Left cardiac atrium (tissue), 4 donors: Measurements from ENCODE around the gene SLC35A5. TPM values are rescaled to one million over a fixed set of nuclear protein-coding genes. Genes with fewer than 3 reads are reported as not detected.

Source experiments
- ATAC-seq, 2 donors: fragments of 200-7000 bp; cut with Tn5 transposase; one replicate each; pipeline ENCODE4 v1.9.1; 2020; ENCODE audit warnings: mild to moderate bottlenecking in 2 of 2, moderate library complexity in 2 of 2
- DNase-seq: peaks from one replicate; pipeline ENCODE4 v3.0.0-alpha.2; 2020
- intact Hi-C, 2 donors: fragments of 100-400 bp; cut with DNase I; formaldehyde crosslinking; loops; one replicate each; pipeline versions ENCODE4 v1.14.1 to v1.15.1; 2022 to 2023
- total RNA-seq, 2 donors: library from RNA; stranded (reverse); fragmentation: NEBNext Ultra II Directional; extraction: Animal tissue kit (Norgen Biotek cat#: 25700); gene quantifications; one replicate each; pipeline ENCODE4 v1.2.1, GENCODE V29; 2021
- donor health status: DM: no; HTN: yes; CAD: no.
- donor health status: DM: no; HTN: yes; CAD: no; lungs with severe emphysema.
- donor health status: DM: yes; HTN: yes; CAD: no.
- donor health status: Dilated cardiomyopathy.

SLC35A5 gene
- total RNA-seq, 2 donors from 2014 or later: 16.5 to 18.4 TPM

DNA sequence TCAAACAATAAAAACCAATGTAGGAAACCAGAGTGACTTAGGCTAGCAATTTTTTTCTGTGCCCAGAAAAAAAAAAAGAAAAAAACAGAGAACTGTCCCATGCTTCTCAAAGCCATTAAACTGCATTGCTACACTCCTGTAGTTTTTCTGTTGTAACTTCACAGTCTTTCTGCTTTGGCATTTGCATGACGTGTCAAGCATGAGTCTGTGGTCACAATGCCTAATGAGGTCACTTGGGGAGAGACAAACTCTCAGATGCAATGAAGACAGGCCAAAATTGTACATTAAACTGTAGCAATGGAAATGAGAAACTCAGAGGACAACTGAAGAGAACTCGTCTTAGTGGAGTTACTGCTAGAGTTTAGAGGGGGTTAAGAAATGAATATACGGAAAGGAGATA lies 48.3 kb downstream of the SLC35A5 start:
- intact Hi-C loops: no loop called here
- no peak for DNase-seq
- no peak for ATAC-seq

DNA sequence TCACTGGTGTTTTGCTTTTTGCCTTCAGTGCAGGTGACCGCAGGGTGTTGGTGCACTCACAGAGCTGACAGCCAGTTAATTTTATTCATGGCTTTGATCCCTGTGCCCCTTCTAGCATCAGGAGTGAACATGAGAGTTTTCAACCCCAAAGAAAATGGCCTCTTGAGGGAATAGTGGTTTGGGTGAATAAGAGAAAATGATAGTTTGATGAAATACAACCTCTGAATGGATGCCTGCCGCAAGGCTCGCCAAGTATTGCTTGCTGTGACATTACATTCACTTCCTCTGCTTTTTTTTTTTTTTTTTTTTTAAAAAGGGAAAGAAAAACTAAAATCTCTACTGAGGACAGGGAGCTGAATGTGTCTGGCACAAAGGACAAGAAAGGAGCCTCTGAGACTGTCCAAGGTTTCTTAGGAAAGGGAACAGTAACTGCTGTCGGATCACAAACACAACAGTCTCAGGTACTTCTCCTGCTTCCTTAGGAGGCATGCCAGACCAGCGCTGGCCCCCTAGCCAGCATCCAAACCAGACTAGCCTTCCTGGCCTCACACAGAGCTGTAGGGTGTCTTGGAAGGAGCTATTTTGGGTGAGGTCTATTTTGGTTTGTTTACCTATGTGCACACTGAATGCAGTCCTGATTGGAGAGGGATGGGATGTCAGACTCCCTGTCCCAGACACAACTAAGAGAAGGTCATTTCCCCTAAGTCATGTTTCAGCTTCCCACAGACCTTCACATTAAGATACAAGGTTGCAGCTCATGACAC lies 50.1 kb downstream of the SLC35A5 start:
- DNase-seq: no peak
- intact Hi-C loops: no loop called here
- ATAC-seq: no peak

DNA sequence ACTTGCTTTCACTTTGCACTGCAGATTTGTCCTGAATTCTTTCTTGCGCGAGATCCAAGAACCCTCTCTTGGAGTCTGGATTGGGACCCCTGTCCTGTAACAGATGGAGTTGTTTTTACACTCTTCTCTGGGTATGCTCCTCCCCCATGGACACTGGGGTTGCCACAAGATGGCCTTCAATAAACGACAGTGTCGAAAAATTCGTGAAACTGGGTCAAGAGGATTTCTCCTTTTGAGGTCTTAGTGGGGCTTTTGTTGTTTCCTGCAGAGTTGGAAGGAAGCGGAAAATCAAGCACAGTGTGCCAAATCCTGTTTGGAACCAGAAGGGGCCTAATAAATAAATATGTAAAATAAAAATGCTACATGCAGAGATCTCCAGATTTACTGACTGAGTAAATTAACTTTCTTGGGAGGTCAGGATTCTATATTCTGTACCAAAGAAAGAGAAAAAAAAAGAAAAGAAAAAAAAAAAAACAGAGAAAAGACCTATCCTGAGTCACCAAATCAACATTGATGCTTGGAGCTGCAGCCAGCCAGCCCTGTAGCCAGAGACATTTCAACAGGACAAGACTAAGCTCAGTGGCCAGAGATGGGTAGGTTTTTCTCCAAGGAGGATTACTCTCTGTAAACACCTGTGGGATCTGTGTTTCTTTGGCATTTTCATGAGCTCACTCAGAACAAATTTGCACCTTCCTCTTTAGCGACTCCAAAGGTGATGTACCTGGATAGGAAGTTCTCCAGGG lies 54.3 kb downstream of the SLC35A5 start:
- intact Hi-C loops: no loop called here
- DNase-seq (no peak), ATAC-seq (no peak)

DNA sequence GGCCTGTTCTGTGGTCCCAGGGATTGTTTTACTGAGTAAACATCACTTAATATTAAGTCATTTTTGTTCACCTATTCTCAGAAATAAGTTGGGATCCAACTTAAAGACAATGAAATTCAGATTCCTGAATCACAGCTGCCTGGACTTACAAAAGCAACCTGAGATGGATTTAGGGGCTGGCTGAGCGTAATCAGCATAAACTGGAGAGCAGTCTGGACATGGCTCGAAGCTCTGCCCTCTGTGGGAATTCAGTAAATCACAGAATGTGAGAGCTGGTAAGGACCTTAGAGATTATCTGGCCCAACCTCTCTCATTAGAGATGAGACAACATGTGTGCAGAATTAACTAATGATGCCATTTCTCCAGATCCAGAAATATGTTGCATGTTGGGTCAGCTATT lies 55.4 kb downstream of the SLC35A5 start:
- ATAC-seq (no peak), DNase-seq (no peak)
- intact Hi-C loops: no loop called here

DNA sequence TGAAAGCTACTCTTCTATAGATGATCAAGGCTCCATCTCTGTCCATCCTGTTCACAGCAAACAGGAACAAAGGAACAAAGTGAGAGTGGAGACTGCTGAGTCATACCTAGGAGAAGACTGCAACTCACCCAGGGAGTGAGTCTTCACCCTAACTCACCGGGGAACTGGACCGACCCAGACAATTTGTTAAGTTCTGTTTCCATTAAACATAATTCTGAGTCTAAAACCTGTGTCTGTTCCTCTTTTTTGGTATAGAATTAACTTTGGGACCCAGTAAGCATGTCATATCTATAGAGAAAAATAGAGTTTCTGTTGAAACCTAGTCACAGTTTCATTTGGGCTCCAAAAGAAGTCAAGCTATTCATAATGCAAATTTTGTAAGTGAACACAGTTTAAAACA lies 57.5 kb downstream of the SLC35A5 start:
- ATAC-seq (no peak), DNase-seq (no peak)
- intact Hi-C loops: no loop called here

DNA sequence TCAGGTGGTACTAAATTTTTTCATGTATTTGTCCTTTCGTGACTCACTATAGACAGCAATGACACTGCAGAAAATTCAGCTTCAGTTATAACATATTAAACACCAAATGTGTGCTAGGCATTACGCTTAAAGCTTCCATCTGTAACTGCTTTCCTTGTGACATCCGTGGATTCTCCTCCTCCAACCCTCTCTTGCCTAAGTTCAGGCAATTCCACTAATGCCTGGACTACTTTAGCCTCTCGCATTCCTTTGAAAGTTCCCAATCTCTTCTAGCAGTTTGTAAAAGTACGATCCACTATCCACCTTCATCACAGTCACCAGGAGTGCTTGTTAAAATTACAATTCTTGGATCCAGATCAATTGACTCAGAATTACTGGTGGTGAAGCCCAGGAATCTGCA lies 61.4 kb downstream of the SLC35A5 start:
- intact Hi-C loops: no loop called here
- no peak for DNase-seq
- no peak for ATAC-seq

DNA sequence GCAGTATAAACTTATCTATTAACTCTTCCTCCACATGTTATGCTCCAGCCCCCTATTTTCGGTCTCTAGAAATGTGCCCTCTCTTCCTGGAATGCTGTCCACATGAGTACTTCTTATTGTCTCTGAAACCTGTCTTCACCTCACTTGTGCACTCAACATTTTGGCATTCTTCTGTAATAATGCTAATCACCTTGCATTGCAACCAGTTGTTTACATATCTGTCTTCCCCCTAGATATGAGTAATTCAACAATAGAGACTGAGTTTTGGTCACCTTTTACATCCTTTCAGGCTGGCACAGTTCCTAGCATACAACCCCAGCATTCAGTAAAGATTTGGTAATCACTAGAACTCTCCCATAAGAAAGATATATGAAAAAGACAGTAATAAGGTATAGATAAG lies 61.9 kb downstream of the SLC35A5 start:
- no peak for DNase-seq
- no peak for ATAC-seq
- intact Hi-C loops: no loop called here

DNA sequence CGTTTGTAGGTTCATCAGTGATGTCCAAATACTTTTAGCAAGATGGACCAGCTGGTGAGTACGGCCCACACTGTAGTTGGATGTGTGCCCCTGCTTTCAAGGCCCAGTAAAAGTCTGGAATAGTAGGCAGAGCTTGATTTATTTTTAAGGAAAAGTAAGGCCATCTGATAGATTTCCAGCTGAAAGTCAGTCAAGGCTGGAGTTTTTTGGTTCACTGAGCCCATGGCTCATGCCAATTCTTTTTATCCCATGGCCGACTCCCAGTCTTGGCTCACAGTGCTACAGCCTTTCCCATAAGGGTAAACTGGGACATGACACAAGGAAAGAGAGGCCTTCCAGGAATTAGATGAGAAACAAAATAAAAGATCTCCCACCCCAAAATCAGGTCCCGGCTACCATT lies 65.6 kb downstream of the SLC35A5 start:
- intact Hi-C loops: no loop called here
- DNase-seq (peak; percentile 37), ATAC-seq (peak; percentile 48 to 87)

DNA sequence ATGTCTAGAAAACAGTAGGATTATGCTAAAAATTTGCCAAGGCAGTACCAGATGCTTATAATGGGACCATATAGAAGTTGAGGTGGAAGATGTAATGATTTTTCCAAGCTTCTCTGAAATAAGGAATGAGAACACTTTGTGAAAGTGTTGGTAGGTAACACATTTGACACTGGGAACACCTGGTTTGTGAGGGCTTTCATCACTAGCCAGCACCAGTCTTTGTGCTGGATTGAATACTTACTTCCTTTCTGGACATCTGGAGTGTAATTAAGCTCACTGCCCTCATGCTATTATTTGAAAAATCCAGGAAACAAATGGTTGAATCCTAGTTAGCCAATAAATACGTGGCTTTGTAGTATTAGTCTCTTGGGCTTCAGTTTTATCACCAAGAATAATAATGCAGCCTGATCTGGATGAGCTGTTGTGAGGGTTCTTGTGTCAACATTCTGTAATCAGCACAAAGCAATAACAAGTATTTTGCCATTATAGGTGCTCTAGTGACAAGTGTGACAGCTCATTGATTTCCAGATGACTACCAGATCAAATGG lies 66.1 kb downstream of the SLC35A5 start:
- intact Hi-C loops: no loop called here
- DNase-seq (no peak), ATAC-seq (peak in 1 of 2 donors; percentile 32)

DNA sequence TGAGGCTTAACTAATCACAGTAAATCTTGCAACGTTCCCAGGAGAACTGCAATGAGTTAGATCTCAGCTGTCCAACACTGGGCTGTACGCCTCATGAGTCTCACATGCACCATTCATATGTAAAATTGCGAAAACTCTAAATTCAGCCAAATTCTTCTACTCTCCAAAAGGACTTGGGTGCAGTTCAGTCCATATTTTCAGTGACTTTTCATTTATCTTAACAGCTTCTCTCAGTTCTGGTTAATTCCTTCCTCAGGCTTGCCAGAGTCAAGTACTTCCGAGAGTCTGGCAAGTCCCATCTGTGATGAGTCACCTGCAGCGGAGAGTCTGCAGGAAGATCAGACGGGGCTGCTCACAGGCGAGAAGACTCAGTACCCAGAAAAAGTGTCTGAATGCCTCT lies 67.6 kb downstream of the SLC35A5 start:
- intact Hi-C loops: no loop called here
- ATAC-seq (peak; percentile 80 to 92), DNase-seq (peak; percentile 66)

DNA sequence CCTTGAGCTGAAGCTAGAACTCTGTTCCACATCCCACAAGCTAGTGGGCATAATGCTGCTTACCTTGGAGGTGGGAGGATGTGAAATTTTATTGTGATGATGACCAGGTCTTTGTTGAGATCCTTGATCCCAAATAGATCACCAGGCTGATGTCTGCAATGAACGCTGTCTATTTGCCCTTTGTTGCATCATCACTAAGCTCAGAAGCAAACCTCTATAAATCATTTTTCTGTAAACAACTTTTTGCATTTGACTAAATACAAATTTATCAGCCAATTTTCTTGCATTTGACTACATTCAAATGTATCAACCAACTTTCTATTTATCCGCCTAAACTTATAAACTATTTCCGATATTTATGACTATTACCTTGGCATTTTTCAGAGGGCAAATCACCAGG lies 69.4 kb downstream of the SLC35A5 start:
- intact Hi-C loops: no loop called here
- ATAC-seq (no peak), DNase-seq (no peak)

DNA sequence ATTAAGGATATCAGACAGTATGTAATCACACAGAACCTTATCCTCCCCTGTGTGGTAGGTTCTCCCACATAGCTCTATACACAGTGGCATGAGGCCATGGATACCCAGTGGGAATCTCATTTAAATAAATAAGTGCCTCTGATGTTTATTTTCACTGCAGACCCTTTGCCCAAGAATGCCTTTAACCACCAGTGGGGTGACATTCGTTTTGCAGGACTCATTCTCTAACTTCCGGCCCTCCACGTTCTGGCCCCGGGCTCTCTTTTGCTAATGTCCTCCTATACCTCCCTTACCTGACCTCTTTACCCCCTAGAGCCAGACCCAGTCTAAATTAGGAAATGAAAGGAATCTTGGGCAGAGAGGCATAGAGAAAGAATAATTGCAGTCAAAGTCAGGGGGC lies 70.8 kb downstream of the SLC35A5 start:
- ATAC-seq (no peak), DNase-seq (no peak)
- intact Hi-C loops: no loop called here

DNA sequence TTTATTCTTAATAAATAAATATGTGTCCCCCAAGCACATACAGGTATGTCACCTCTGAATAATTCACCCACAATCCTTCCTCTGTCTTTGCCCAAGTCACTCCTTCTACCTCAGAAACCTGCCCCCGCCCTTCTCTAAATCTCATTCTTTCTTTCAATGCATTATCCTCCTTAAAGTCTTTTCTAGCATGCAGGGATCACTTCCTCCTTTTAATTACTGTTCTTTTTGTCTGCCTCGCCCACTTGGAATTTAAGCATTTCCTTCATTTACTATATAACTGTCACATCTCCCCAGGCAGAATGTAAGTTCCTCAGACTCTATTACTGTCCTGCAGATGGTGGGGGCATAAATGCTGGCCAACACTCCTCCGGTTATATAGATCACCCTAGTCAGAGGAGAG lies 71.3 kb downstream of the SLC35A5 start:
- no peak for DNase-seq
- ATAC-seq: no peak
- intact Hi-C loops: no loop called here

DNA sequence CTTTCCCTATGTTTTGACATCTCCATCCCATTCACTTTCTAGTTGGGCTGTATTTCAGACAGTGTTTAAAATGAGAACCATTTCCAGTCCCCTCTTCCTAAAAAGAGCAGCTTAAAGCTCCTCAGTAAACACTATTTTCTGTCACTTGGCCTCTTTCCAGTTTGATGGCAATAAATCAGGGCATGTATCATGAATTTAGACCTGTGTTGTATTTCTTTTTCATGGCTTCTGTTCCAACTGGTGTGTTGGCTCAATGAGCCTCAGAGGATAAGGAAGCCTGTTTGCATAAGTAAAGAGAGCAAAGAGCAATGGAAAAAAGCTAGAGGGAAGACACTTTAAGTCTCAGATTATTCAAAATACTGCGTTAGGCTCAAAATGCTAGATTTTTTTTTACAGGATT lies 71.9 kb downstream of the SLC35A5 start:
- intact Hi-C loops: no loop called here
- ATAC-seq (no peak), DNase-seq (no peak)

DNA sequence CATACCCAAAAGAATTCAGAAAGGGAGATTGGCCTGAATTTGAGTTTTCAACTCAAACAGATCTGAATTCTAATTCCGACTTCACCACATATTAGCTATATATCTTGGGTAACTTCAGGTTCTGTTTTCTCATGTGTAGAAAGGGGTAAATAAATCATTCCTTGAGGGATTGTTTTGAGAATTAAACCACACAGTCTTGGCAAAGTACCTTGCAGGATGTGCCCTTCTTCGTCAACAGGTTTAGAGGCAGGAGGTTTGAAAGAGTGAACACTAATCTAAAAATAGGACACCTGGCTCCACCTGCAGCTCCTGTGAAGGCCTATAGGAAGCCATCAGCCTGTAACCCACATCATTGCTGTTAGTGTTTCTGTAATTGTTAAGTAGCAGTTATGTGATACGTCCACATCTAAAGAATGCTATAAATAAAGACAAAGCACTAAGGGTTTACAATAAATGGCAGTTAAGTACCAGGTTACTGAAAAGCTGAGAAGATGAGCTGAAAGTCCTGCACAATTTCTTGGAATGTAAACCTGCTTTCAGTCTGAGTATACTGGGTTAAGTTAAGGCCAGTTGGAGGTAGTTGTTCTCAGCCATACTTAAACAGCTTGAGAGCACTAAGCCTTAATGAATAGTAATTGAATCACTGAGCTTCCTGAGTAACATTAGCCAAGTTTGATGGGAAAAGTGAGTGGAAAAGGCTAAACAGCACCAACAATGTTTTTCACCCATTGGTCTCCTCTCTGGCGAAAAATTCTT lies 73.1 kb downstream of the SLC35A5 start:
- ATAC-seq (no peak), DNase-seq (no peak)
- intact Hi-C loops: no loop called here

Other genes starting within 250 kb of the SLC35A5 start
- gene CD200, start 228.9 kb upstream of the SLC35A5 start, total RNA-seq: 1 to 10 TPM; 5.8 to 6.7 TPM
- gene BTLA, start 62.6 kb upstream of the SLC35A5 start, total RNA-seq: under 1 TPM; 0.24 to 0.50 TPM
- 10 to 100 TPM; 40.5 to 52.7 TPM for gene ATG3, start 83 bp upstream of the SLC35A5 start, total RNA-seq
- 100 to 1,000 TPM; 233 to 278 TPM for gene CCDC80, start 79.1 kb downstream of the SLC35A5 start, total RNA-seq